Stimulated activated naive CD8-positive, alpha-beta T cell treated with anti-CD3 and anti-CD28 coated beads, Interleukin-15, Interleukin-2, amounts not matched to agents 100 U/mL and 50 U/mL, for 24 hours (primary cell): ENCODE results near the gene SPTAN1.
"Not testable (repeated sequence)": the region's sequence is repeated elsewhere in the genome, so short reads cannot be mapped to it uniquely, and the experiment has no call there.

Experiments
- ATAC-seq: fragments of 150-1000 bp; cut with Tn5 transposase; one replicate; pipeline ENCODE4 v1.10.0; 2021
- DNase-seq: peaks from one replicate; pipeline ENCODE4 v3.0.0; 2021

Gene SPTAN1

DNA sequence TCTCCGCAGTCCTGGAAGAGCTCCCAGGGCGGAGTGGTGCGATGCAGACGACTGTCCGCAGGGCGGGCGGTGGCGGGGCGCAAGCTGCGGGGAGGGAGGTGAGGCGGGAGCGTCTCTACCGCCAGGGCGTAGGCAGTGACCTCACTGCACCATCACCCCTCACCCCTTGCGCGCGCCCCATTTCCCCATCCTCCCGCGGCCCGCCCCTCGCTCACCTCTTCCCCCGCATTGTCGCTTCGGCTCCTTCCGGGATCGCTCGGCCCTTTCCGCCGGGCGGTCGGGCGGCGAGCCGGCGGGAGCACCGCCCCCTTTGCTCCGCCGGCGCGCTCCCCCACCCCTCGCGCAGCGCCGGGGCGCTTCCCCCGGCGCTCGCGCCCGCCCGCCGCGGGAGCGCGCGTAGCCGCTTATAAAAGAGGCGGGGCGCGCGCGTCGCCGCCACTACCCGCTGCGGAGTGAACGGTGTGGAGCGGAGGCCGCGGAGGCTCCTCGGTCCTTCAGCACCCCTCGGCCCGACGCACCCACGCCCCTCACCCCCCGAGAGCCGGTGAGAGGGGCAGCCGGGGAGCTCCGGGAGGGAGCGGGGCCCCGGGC is at the start of gene SPTAN1:
Gene SPTAN1 (plus strand): TSS at position 435 of the 591 bp plus-strand sequence. CDS start 14,154 bp downstream, outside the sequence.
- DNase-seq = peak; percentile 97
- peak; percentile 74 for ATAC-seq

GRCh38 chr9:128503415-128503825 is 49.0 kb upstream of the SPTAN1 start:
- DNase-seq, ATAC-seq: not testable (repeated sequence)

DNA sequence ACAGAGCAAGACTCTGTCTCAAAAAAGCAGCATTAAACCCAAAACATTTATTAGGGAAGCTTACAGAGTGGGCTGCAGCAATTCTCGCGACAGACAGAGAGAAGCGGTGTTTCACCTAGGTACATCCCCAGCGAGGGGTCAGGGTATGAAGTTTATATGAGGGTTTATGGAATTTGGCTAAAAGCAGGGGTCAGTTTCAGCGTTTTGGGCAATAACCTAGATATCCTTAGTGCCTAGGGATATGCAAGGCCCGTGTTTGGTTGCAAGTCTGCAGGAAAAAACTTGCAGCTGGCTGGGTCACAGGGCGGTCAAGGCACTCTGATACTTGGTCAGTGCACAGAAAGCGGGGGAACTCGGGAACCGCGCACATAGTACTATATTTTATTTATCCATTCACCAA is 48.5 kb upstream of the SPTAN1 start:
- DNase-seq (peak; percentile 13), ATAC-seq (no peak)

GRCh38 chr9:128504485-128505413 is 47.6 kb upstream of the SPTAN1 start, which contains the start of gene GLE1:
Gene GLE1 (plus strand): TSS chr9:128504719. CDS start chr9:128504806, 87 bp downstream.
- peak; percentile 100 for DNase-seq
- peak; percentile 95 for ATAC-seq

DNA sequence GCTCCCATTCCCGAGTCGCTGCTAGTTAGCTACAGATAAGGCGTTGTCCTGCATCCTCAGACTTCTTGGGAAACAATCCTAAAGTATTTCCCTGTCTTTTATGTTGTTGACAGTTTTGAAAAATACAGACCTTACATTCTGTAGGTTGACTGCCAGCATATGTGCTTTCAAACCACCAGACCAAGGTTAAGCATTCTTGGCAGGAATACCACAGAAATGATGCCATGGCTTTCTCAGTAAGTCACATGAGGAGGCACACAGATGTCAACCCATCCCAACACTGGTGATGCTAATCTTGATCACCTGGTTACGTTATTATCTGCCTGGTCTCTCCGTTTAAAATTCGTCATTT is 47.0 kb upstream of the SPTAN1 start:
- ATAC-seq (no peak), DNase-seq (no peak)

- DNase-seq, ATAC-seq: not testable (repeated sequence)
Observed at GRCh38 chr9:128505906-128506305, 46.5 kb upstream of the SPTAN1 start.

GRCh38 chr9:128512820-128513219 is 39.6 kb upstream of the SPTAN1 start:
- no peak for ATAC-seq
- no peak for DNase-seq

- no peak for ATAC-seq
- no peak for DNase-seq
Observed at GRCh38 chr9:128521956-128522355, 30.4 kb upstream of the SPTAN1 start.

DNA sequence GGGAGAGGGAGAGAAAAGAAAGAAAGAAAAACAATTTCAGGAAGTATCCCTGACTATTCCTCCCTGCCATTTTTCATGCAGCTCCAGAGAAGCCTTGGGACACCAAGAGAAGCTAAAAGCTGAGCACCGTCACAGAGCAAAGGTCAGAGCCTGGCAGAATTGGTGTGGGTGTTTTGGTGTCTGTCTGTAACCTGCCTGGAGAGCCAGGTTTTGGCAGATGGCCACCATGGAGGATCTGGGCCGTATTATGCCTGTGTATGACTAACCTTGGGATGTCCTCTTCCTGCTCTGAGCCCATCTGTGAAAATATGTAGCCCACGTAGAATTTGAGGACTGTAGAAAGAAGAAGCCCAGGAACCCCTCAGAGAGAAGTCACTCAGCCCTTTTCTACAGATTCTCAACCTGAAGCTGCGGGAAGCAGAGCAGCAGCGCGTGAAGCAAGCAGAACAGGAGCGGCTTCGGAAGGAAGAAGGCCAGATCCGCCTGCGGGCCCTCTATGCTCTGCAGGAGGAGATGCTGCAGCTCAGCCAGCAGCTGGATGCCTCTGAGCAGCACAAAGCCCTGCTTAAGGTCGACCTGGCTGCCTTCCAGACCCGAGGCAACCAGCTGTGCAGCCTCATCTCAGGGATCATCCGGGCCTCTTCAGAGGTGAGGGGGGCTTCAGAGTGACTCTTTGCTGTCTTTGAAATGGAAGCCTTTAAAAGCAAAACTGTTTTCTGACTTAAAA is 29.0 kb upstream of the SPTAN1 start:
- DNase-seq = no peak
- no peak for ATAC-seq

- no peak for DNase-seq
- no peak for ATAC-seq
Observed at GRCh38 chr9:128526720-128527119, 25.7 kb upstream of the SPTAN1 start.

DNA sequence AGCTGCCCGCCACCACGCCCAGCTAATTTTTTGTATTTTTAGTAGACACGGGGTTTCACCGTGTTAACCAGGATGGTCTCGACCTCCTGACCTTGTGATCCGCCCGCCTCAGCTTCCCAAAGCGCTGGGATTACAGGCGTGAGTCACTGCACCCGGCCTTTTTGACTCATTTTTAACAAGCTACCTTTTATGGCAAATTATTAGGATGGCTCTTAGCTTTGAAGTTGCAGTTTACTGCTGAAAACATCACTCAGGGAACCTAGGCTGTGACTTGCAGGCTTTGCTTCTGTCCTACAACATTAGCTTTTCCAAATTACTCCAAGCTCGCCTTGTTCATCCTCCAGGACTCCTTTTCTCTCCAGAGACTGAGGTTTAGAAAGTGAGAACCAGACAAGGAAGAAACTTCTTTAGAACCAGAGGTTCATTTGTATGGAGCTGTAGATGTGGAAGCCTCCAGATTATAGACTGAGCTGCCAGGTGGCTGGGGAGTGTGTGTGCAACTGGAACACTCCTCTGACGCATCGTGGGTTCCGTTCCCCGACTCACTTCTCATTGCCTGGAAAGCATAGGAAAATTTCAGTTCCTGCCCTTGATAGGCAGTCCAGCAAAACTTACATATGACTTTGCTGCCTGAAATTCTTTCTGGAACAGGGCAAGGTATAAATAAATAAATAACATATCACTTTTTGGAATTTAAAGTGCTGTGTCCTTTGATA is 23.8 kb upstream of the SPTAN1 start:
- DNase-seq (no peak), ATAC-seq (no peak)

DNA sequence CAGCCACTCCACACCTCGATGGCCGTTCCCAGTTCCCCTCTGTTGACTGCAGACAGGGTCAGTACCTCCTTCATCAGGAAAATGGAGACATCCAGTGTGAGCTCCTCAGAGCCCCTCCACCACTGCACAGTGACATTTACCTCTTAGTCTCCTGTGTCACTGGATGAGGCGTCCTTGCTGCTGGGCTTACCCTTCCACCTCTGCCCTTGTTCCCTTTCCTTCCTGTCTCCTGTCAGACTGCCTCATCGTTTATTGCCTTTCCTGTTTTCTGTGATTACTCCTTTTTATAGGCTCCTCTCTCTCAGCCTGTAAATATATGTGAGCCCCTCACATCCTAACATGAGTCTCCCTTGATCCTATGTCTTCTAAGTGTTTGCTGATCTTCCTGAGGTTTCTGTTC is 23.2 kb upstream of the SPTAN1 start:
- no peak for DNase-seq
- ATAC-seq = no peak

DNA sequence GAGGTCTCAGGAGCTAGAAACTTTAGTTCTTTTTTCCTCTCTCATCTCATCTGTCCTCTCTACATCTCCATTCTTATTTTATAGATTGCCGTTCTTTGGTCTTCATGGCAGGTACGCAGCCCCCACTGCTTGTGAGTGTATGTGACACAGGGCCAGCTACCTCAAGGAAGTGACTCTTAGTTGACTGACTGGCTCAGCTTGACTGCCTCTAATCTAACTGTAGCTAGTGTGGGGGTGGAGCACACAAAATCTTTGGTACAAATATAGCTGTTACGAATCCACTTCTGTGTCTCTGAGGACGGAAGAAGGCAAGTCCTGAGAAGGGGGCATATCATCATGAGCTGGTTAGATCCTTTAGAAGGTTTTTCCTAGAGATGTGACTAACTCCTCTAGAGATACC is 19.8 kb upstream of the SPTAN1 start:
- ATAC-seq (no peak), DNase-seq (no peak)

GRCh38 chr9:128540634-128541360 is 11.6 kb upstream of the SPTAN1 start:
- DNase-seq (no peak), ATAC-seq (no peak)

DNA sequence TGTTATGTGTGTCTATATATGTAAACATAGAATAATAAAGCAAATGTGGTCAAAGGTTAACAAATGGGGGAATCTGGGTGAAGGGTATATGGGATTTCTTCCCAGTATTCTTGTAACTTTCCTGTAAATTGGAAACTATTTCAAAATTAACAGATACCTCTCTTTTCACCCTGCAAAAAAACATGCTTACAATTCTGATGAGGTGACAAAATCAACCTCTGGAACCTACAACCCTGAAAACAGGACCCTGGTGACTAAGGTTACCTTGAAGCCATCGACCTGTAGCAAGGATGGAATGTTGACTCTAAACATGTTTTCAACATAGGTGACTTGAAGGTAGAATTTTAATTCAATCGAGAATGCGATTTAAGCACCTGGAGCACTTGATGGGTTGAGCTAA is 5.9 kb upstream of the SPTAN1 start:
- no peak for ATAC-seq
- no peak for DNase-seq

- ATAC-seq = no peak
- no peak for DNase-seq
Observed at GRCh38 chr9:128548876-128549275, 3.5 kb upstream of the SPTAN1 start.

DNA sequence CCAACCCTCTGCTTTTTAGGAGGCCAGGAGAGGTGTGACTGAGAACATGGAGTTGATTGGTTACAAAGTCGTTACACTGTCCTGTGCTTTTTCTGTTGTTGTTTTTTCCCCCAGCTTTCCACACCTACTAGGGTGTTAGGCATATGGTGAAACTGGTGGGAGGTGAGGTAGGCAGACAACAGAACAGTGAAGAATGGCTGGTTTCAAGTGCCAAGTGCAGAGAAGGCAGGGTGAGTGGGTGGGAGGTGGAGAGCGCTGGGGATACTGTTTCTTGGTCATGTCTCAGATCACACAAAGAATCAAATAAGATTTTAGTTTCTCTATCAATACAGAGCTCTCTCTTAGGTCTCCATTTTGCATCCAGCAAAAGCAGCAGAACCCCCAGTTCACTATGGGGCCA is 2.2 kb upstream of the SPTAN1 start:
- DNase-seq (peak; percentile 33), ATAC-seq (peak; percentile 34)

DNA sequence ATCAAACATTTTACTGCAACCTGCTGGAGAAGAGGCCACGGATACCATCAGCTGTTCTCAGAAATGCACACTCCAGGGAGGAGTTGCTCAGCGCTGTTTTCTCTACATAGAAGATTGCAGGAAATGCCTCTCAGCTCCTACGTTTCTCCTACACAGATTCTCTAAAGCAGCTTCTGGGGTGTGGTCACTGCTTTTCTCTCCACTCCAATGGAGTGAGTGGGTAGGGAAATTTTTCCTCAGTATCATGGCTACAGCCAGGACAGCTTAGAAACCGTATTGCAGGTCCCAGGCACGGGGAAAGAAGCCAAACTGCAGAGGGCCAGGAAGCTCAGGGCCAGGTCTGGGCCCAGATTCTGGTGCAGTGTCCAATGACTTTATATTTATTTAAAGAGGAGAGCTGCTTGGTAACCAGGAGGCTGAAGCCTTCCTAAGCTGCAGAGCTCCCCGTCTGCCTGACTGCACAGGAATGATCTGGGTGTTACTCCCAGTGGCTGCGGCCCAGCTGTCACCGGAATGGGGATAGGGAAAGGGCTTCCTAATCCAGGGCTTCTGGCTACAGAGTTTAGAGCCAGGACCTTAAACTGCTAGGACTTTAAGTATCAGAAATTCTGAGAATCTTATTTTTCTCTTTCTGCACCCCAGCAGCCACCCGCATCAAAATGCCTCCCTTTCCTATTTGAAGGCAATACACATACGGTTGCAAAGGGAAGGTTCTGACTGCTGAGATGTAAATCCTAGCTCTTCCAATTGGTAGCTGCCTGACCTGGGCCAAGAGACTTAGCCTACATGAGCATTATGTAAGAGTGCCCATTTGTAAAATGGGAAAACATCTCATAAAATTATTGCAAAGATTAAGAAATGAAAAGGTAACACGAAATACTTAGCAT is 1.4 kb upstream of the SPTAN1 start:
- no peak for ATAC-seq
- no peak for DNase-seq

DNA sequence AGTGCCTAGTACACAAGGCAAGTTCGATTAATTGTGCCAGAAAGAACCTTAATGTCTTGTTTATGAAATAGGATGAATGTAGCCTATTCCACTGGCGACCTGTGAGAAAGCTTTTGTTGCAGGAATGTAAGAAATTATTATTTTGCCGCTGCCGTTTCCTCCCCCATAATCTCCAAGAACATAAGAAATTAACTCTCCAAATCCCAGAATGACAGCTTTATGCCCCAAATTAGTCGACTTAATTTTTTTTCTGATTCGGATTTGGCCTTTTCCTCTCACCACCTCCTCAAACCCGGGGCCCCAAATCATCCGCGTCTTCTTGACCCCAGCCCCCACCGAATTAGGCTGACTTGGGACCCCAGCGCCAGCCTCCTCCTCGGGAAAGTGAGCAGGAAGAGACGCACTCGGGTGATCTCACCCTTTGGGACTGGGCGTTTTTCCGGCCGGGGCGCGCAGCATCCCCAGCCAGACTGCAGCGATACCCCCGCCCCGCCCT is 682 bp upstream of the SPTAN1 start:
- DNase-seq (no peak), ATAC-seq (no peak)

DNA sequence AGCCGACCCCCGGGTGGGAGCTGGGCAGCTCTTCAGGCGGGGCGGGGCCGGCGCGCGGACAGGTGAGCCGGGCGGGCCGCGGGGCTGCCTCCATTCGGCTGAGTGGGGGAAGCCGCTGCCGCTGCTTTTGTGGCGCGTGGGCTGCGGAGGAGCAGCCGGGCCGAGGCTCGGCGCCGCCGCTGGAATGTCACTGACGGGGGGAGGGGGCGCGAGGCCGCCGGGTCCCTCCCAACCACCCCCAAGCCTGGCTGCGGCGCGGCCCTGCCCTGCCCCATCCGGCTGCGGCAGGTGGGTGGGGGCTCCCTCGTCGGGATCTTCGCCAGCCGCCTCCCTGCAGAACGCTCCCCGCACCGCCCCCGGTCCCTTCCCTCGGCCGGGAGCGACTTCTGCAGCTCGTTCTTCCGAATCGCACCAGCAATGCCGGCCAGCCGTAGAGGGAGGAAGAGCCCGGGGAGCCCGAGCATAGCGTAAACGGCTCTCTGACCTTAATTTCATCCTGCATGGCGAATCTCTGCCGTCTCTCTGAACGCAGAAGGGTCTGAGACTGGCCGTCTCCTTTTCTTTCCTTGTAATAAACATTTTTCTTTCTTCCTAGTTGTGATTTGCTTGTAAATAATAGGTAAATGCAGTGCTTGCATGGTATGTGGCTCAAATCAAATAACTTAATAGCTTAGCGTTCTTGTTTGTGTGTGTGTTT is 505 bp downstream of the SPTAN1 start:
- ATAC-seq (peak; percentile 33), DNase-seq (peak; percentile 66)
